HS-5 (cell line): ENCODE data around the gene PYDC1.
"Not testable (repeated sequence)": the region's sequence is repeated elsewhere in the genome, so short reads cannot be mapped to it uniquely, and the experiment has no call there.

Experiments used
- DNase-seq: peaks from one replicate; pipeline ENCODE4 v3.0.0-alpha.2; 2012; ENCODE audit warnings: low read depth

PYDC1 gene

GRCh38 chr16:31216422-31217135, at the start of gene PYDC1:
TSS of gene PYDC1 (minus strand) at chr16:31217135. CDS start at chr16:31217028, 107 bp downstream.
- DNase-seq, result no peak

GRCh38 chr16:31265329-31266245, 48.7 kb upstream of the PYDC1 start:
- peak; percentile 33 for DNase-seq

GRCh38 chr16:31262084-31262483, 45.1 kb upstream of the PYDC1 start:
- DNase-seq, result no peak

GRCh38 chr16:31260136-31260931, 43.4 kb upstream of the PYDC1 start:
- no peak for DNase-seq

GRCh38 chr16:31258366-31258765, 41.4 kb upstream of the PYDC1 start:
- no peak for DNase-seq

GRCh38 chr16:31256466-31256865, 39.5 kb upstream of the PYDC1 start:
- DNase-seq, result no peak

GRCh38 chr16:31253642-31254045, 36.7 kb upstream of the PYDC1 start:
- no peak for DNase-seq

- no peak for DNase-seq
Observed at GRCh38 chr16:31251435-31251834, 34.5 kb upstream of the PYDC1 start.

- DNase-seq, result no peak
Observed at GRCh38 chr16:31250782-31251384, 33.9 kb upstream of the PYDC1 start.

- no peak for DNase-seq
Observed at GRCh38 chr16:31248344-31248743, 31.4 kb upstream of the PYDC1 start.

GRCh38 chr16:31246296-31246695, 29.4 kb upstream of the PYDC1 start:
- no peak for DNase-seq

GRCh38 chr16:31245598-31245997, 28.7 kb upstream of the PYDC1 start:
- DNase-seq, result not testable (repeated sequence)

GRCh38 chr16:31243734-31244670, 27.1 kb upstream of the PYDC1 start:
- no peak for DNase-seq

GRCh38 chr16:31242206-31242605, 25.3 kb upstream of the PYDC1 start:
- DNase-seq, result no peak

- no peak for DNase-seq
Observed at GRCh38 chr16:31238041-31238440, 21.1 kb upstream of the PYDC1 start.

GRCh38 chr16:31229501-31229900, 12.6 kb upstream of the PYDC1 start:
- no peak for DNase-seq

- DNase-seq, result no peak
Observed at GRCh38 chr16:31228206-31228605, 11.3 kb upstream of the PYDC1 start.

- DNase-seq, result no peak
Observed at GRCh38 chr16:31225193-31225592, 8.3 kb upstream of the PYDC1 start.

GRCh38 chr16:31224092-31224955, 7.4 kb upstream of the PYDC1 start:
- no peak for DNase-seq

GRCh38 chr16:31223044-31223443, 6.1 kb upstream of the PYDC1 start:
- no peak for DNase-seq
